Measurements from ENCODE around the gene MSH6. TPM values are rescaled to one million over a fixed set of nuclear protein-coding genes. Genes with fewer than 3 reads are reported as not detected.

Gene MSH6
- total and polyA plus RNA-seq, 12 donors = 9.6 to 119 (median 55.0) TPM

DNA sequence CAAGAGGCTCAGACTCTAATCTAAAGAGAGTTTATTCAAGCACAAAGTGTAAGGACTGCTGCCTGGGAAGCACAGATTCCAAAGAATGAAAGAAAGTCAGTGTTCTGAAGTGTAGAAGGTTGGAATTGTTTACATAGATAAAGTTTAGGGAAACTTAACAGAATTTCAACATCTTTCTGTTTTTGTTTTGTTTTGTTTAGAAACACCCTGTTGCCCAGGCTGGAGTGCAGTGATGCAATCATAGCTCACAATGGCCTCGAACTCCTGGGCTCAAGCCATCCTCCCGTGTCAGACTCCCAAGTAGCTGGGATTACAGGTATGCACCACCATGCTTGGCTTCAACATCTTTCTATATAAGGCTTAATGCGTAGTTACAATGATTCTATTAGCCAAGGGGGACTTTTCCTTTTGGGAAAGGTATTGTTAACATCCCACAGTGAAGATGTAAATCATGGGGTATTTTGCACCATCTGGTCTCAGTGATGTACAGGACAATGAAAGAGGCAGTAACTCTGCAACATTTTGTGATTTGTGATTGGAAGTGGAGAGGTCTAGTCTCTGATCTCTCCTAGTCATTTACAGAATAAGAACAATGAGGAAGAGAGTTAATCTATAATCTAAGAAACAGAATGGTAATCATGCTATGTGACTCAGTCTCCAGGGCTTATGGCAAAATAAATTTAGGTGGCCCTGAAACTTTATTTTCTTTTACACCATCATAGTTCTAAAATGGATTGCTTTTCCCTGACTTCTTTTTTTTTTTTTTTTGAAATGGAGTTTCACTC lies 45.6 kb upstream of the MSH6 start:
- Histone ChIP-seq H3K27ac (no peak overlapping the region), H3K4me1 (replicated peaks in 1 of 2) (no peaks in the 10 kb centered on the region), H3K27me3 (no peaks in the 10 kb centered on the region), H3K9me3 (replicated peaks in 1 of 3) (no peaks in the 10 kb centered on the region), H3K4me3 (no peak overlapping the region), H3K36me3 (replicated peaks in 1 of 2) (no peaks in the 10 kb centered on the region)
- TF ChIP-seq, protein P1, sequence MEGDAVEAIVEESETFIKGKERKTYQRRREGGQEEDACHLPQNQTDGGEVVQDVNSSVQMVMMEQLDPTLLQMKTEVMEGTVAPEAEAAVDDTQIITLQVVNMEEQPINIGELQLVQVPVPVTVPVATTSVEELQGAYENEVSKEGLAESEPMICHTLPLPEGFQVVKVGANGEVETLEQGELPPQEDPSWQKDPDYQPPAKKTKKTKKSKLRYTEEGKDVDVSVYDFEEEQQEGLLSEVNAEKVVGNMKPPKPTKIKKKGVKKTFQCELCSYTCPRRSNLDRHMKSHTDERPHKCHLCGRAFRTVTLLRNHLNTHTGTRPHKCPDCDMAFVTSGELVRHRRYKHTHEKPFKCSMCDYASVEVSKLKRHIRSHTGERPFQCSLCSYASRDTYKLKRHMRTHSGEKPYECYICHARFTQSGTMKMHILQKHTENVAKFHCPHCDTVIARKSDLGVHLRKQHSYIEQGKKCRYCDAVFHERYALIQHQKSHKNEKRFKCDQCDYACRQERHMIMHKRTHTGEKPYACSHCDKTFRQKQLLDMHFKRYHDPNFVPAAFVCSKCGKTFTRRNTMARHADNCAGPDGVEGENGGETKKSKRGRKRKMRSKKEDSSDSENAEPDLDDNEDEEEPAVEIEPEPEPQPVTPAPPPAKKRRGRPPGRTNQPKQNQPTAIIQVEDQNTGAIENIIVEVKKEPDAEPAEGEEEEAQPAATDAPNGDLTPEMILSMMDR (IDR thresholded peaks at IDR 0.05) = no peak
- TF ChIP-seq POLR2A (IDR thresholded peaks at IDR 0.05) = no peak
- WGBS, 4 donors = 66 to 78% (median 77%) methylated on average over 3 of the region's 3 CpGs
- intact Hi-C loops (cut with DNase I) = no loop called here
- DNase-seq = no peak

DNA sequence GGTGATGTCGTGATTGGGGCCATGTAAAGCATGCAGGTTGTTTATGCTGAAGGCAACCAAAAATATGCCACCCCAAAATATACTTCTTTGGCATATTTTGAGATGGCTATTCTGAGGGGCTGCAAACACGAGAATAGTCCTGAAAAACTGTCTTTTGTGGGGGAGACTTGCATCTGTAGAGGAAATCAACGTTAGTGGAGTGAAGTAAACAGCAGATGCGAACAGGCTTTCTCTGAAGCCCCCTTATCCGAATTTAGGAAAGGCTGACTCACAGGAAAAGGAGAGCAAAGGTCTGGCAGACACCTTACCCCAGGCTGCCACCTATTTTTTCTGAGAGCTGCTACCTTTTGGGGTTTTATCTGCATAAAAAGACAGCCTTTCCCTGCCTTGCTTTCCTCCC lies 44.6 kb upstream of the MSH6 start:
- H3K9me3 ChIP-seq (replicated peaks in 1 of 3) = no peaks in the 10 kb centered on the region
- no peaks in the 10 kb centered on the region for H3K4me1 ChIP-seq (replicated peaks in 1 of 2)
- no peak for DNase-seq
- no peak overlapping the region for H3K4me3 ChIP-seq
- no peak for TF ChIP-seq POLR2A (IDR thresholded peaks at IDR 0.05)
- TF ChIP-seq, protein P1 (IDR thresholded peaks at IDR 0.05) = no peak
- H3K27me3 ChIP-seq = no peaks in the 10 kb centered on the region
- no peak overlapping the region for H3K27ac ChIP-seq
- intact Hi-C loops (cut with DNase I) = no loop called here
- no peaks in the 10 kb centered on the region for H3K36me3 ChIP-seq (replicated peaks in 1 of 2)
- WGBS, 4 donors = 67 to 81% (median 73%) methylated on average over 5 of the region's 5 CpGs

DNA sequence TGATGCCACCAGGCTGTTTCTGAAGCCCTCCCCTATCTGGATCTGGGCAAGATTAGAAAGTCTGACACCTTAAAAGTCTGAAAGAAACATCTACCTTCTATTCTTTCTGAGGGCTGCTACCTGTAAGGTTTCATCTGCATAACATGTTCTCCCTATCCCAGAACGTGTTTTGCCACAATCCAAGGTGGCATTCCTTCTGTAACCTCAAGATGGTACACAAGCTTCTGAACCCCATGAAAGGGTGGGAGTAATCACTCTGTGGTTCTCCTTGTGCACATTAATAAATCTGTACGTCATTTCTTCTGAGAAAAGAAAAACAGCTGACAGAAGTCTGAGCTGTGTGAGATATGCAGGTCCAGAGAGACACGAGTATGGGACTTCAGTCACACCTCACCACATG lies 41.8 kb upstream of the MSH6 start:
- 59 to 68% (median 65%) methylated on average over 3 of the region's 3 CpGs for WGBS, 4 donors
- intact Hi-C loops (cut with DNase I) = no loop called here
- no peak for DNase-seq
- H3K27me3 ChIP-seq = no peaks in the 10 kb centered on the region
- no peaks in the 10 kb centered on the region for H3K36me3 ChIP-seq (replicated peaks in 1 of 2)
- no peak overlapping the region for H3K27ac ChIP-seq
- TF ChIP-seq POLR2A (IDR thresholded peaks at IDR 0.05) = no peak
- H3K4me3 ChIP-seq = no peak overlapping the region
- no peaks in the 10 kb centered on the region for H3K4me1 ChIP-seq (replicated peaks in 1 of 2)
- H3K9me3 ChIP-seq (replicated peaks in 1 of 3) = no peaks in the 10 kb centered on the region

DNA sequence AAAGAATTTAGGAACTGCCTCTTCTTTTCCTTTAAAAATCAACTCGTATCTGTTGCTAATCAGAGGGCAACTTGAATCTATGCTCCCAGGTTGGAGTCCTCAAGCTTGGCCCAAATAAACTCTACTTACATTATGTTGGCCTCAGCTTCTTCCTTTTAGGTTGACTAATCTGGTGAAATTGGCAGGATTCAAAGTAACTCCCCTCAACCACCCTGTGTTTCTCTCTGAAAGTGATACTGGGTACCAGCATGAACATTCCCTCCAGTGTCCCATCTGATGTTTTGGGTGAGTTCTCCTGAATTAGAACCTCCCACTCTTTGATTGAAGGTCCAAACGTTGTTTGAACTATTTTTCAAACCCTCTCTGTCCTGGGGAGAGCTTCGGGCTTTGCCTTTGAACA lies 41.3 kb upstream of the MSH6 start:
- intact Hi-C loops (cut with DNase I) = no loop called here
- TF ChIP-seq, protein P1 (IDR thresholded peaks at IDR 0.05) = no peak
- no peak for TF ChIP-seq POLR2A (IDR thresholded peaks at IDR 0.05)
- H3K27me3 ChIP-seq = no peaks in the 10 kb centered on the region
- WGBS, 4 donors = 58 to 64% (median 61%) methylated on average over 3 of the region's 3 CpGs
- no peaks in the 10 kb centered on the region for H3K9me3 ChIP-seq (replicated peaks in 1 of 3)
- H3K4me3 ChIP-seq = no peak overlapping the region
- H3K4me1 ChIP-seq (replicated peaks in 1 of 2) = no peaks in the 10 kb centered on the region
- H3K36me3 ChIP-seq (replicated peaks in 1 of 2) = no peaks in the 10 kb centered on the region
- no peak overlapping the region for H3K27ac ChIP-seq
- no peak for DNase-seq

DNA sequence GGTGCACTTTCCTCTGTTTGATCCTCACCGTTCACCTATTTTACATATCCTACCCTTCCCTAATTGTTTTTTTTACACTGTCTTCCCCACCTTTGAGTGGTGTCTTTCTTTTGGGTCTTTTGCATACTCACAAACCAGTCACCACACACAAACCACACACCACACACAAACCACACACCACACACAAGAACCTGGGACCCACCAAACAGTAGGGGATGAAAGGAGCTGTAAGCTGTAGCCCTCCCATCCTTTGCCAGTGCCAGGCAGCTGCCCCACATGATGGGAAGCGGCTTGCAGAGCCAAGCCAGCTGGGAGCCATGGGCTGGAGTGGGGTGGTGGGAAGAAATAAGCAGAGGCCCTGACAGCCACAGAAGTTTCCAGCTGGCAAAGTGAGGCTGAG lies 38.9 kb upstream of the MSH6 start:
- TF ChIP-seq POLR2A (IDR thresholded peaks at IDR 0.05) = no peak
- TF ChIP-seq, protein P1 (IDR thresholded peaks at IDR 0.05) = no peak
- intact Hi-C loops (cut with DNase I) = no loop called here
- Histone ChIP-seq H3K4me3 (no peak overlapping the region), H3K36me3 (replicated peaks in 1 of 2) (no peaks in the 10 kb centered on the region), H3K27me3 (no peaks in the 10 kb centered on the region), H3K9me3 (replicated peaks in 1 of 3) (peaks cover 0 to 7% (median 0%) of the 10 kb centered on the region in 3 donors), H3K4me1 (replicated peaks in 1 of 2) (no peaks in the 10 kb centered on the region), H3K27ac (no peak overlapping the region)
- 53 to 84% (median 79%) methylated on average over 1 to 2 of the region's 2 CpGs for WGBS, 4 donors
- no peak for DNase-seq

Measured in adrenal gland (tissue), 12 donors.